HEK293 (cell line): ENCODE measurements around the gene KRTAP5-11.

ENCODE experiments used
- CTCF ChIA-PET: fragments of 350-600 bp; formaldehyde crosslinking; extraction: SDS; loops from one replicate; lab custom pipeline; 2021; ENCODE audit warnings: antibody characterized with exemption; lab: Yijun Ruan, JAX
- POLR2A ChIA-PET: fragments of 300-600 bp; formaldehyde crosslinking; extraction: SDS; loops from one replicate; lab custom pipeline; 2020; ENCODE audit warnings: antibody characterized with exemption, inconsistent platforms; lab: Yijun Ruan, JAX
- H3K27ac ChIP-seq: fragments of 200-500 bp; sonication (Bioruptor generic); 2 replicates; pipeline ENCODE4 v1.5.1; 2014; ENCODE audit warnings: low read depth, low read length, control low read depth, inconsistent platforms; ENCODE audit errors: extremely low read depth
- H3K36me3 ChIP-seq, 2 experiments: fragments of 200-500 bp in 1 of 2; sonication (Bioruptor generic) in 1 of 2; 1 replicate in 1 of 2; 2 replicates in 1 of 2; pipeline ENCODE4 v1.5.1; 2014 to 2017; ENCODE audit warnings: inconsistent platforms in 2 of 2, low read length in 2 of 2; ENCODE audit not compliant: control insufficient read depth in 2 of 2, insufficient read depth in 1 of 2
- H3K4me1 ChIP-seq: fragments of 200-500 bp; sonication (Bioruptor generic); 2 replicates; pipeline ENCODE4 v1.5.1; 2014; ENCODE audit warnings: mild to moderate bottlenecking, low read length, inconsistent platforms; ENCODE audit not compliant: control insufficient read depth, insufficient read depth
- H3K4me3 ChIP-seq: 2 replicates; pipeline ENCODE4 v1.5.1; 2011; ENCODE audit warnings: low read depth, mild to moderate bottlenecking, control low read depth, low read length, moderate library complexity
- H3K9me3 ChIP-seq: fragments of 200-500 bp; sonication (Bioruptor generic); 2 replicates; pipeline ENCODE4 v1.5.1; 2014; ENCODE audit warnings: low read depth, low read length, inconsistent platforms; ENCODE audit not compliant: control insufficient read depth, insufficient read depth
- HOXA7 ChIP-seq: sonication (generic); formaldehyde crosslinking; IDR thresholded peaks from 2 replicates; pipeline ENCODE4 v1.8.1; 2022; ENCODE audit warnings: missing genetic modification reagents, borderline replicate concordance
- SCRT1 ChIP-seq: fragments of 450-650 bp; formaldehyde crosslinking; IDR thresholded peaks from 2 replicates; pipeline ENCODE4 v1.5.1; 2016; ENCODE audit warnings: missing biosample characterization, missing genetic modification characterization, borderline replicate concordance
- ZFHX2 ChIP-seq: fragments of 450-650 bp; formaldehyde crosslinking; conservative IDR thresholded peaks from 2 replicates; pipeline ENCODE4 v1.5.1; 2016; ENCODE audit warnings: missing biosample characterization, missing genetic modification characterization
- ZNF10 ChIP-seq: fragments of 450-650 bp; formaldehyde crosslinking; IDR thresholded peaks from 2 replicates; pipeline ENCODE4 v1.5.1; 2017; ENCODE audit warnings: missing biosample characterization, missing genetic modification characterization
- ZNF140 ChIP-seq: fragments of 450-650 bp; formaldehyde crosslinking; IDR thresholded peaks from 2 replicates; pipeline ENCODE4 v1.5.1; 2016; ENCODE audit warnings: missing biosample characterization, missing genetic modification characterization
- ZNF211 ChIP-seq: fragments of 450-650 bp; formaldehyde crosslinking; IDR thresholded peaks from 2 replicates; pipeline ENCODE4 v1.5.1; 2016; ENCODE audit warnings: low read depth, missing biosample characterization, missing genetic modification characterization
- ZNF23 ChIP-seq: fragments of 450-650 bp; formaldehyde crosslinking; IDR thresholded peaks from 2 replicates; pipeline ENCODE4 v1.5.1; 2016; ENCODE audit warnings: missing biosample characterization, missing genetic modification characterization, borderline replicate concordance
- ZNF623 ChIP-seq: fragments of 450-650 bp; formaldehyde crosslinking; IDR thresholded peaks from 2 replicates; pipeline ENCODE4 v1.5.1; 2016; ENCODE audit warnings: missing biosample characterization, missing genetic modification characterization
- ZNF626 ChIP-seq: fragments of 450-650 bp; sonication (Bioruptor Pico); formaldehyde crosslinking; IDR thresholded peaks from 2 replicates; pipeline ENCODE4 v1.5.1; 2018; ENCODE audit warnings: missing biosample characterization, missing genetic modification characterization, inconsistent platforms
- TF ChIP-seq, protein P1 (sequence below): sonication (generic); formaldehyde crosslinking; IDR thresholded peaks from 2 replicates; pipeline ENCODE4 v1.8.1; 2022; ENCODE audit warnings: mild to moderate bottlenecking, moderate library complexity, missing genetic modification reagents
- TF ChIP-seq, protein P2 (sequence below): fragments of 450-650 bp; formaldehyde crosslinking; IDR thresholded peaks from 2 replicates; pipeline ENCODE4 v1.5.1; 2016; ENCODE audit warnings: missing biosample characterization, missing genetic modification characterization

The KRTAP5-11 gene

DNA sequence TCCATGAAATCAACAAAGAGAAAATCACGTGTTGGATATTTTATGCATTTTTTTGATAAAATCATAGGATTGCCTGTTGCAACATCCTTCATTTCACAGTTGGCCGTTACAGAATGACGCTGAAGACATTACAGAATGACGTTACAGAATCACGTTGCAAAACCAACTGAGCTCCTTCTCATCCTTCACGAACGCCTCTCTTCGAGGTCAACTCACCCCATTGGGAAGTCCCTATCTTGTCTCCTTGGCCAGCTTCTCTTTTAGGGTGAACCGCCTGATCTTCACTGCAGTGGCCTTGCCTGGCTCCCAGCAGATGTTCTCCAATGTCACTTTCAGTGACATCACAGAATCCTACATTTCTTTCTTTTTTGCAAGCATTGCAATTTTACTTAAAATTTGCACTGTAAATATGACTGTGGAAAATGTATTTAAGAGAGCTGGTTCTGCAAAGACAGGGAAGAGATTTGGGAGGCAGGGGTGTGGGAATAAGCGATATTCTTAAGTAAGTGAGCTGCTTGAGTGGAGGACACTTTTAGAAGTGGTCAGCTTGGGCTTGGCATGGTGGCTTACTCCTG is 50.6 kb downstream of the KRTAP5-11 start:
- POLR2A ChIA-PET = no interaction called here
- TF ChIP-seq SCRT1 (tag by site-specific recombination) (no peak), HOXA7 (no peak), ZNF140 (tag by site-specific recombination) (no peak), ZNF211 (tag by site-specific recombination) (no peak), ZNF23 (tag by site-specific recombination) (no peak), ZNF623 (no peak), ZNF626 (tag by site-specific recombination) (no peak), ZNF10 (tag by site-specific recombination) (no peak), ZFHX2 (no peak)
- TF ChIP-seq, protein P1, sequence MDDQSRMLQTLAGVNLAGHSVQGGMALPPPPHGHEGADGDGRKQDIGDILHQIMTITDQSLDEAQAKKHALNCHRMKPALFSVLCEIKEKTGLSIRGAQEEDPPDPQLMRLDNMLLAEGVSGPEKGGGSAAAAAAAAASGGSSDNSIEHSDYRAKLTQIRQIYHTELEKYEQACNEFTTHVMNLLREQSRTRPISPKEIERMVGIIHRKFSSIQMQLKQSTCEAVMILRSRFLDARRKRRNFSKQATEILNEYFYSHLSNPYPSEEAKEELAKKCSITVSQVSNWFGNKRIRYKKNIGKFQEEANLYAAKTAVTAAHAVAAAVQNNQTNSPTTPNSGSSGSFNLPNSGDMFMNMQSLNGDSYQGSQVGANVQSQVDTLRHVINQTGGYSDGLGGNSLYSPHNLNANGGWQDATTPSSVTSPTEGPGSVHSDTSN (CRISPR knock-in tag) = no peak
- TF ChIP-seq, protein P2, sequence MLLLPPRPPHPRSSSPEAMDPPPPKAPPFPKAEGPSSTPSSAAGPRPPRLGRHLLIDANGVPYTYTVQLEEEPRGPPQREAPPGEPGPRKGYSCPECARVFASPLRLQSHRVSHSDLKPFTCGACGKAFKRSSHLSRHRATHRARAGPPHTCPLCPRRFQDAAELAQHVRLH = no peak
- TF ChIP-seq, all 188 proteins: peak for 0
- Histone ChIP-seq H3K4me1 (no peaks in the 10 kb centered on the region), H3K27ac (no peak overlapping the region), H3K36me3 (no peaks in the 10 kb centered on the region), H3K9me3 (no peaks in the 10 kb centered on the region), H3K4me3 (no peak overlapping the region)
- CTCF ChIA-PET = no interaction called here
